ENCODE data around the gene POLG. TPM values are rescaled to one million over a fixed set of nuclear protein-coding genes. Genes with fewer than 3 reads are reported as not detected.

Gene POLG
- 44.5 TPM for polyA plus RNA-seq (2013)

GRCh38 chr15:89334510-89335297 lies at the start of gene POLG:
POLG (minus strand) TSS chr15:89334824; CDS start chr15:89333754, 1,070 bp downstream.
- H3K9me3 ChIP-seq (ENCODE audit: control extremely low read depth in 1 of 5, control insufficient read depth in 4 of 5, insufficient read depth in 2 of 5, low read depth in 1 of 5, low read length in 4 of 5) = no peaks in the 10 kb centered on the region
- DNase-seq = peak; percentile 99 to 100 (median 100)
- peak within 1 kb of the TSS; percentile 62 to 92 (median 86) for H3K4me3 ChIP-seq (ENCODE audit: control insufficient read depth in 1 of 7, extremely low read depth in 1 of 7, insufficient read depth in 4 of 7, low read depth in 2 of 7, low read length in 6 of 7)
- POLR2A ChIA-PET = no interaction called here
- peaks cover 0 to 5% (median 0%) of the 10 kb centered on the region in 5 experiments for H3K27me3 ChIP-seq (replicated peaks in 2 of 5; ENCODE audit: control insufficient read depth in 4 of 5, insufficient read depth in 5 of 5, low read length in 4 of 5)
- peaks cover 3 to 51% (median 38%) of the 10 kb centered on the region in 4 experiments for H3K4me1 ChIP-seq (ENCODE audit: control extremely low read depth in 1 of 4, control insufficient read depth in 4 of 4, insufficient read depth in 4 of 4, low read length in 3 of 4)
- CTCF ChIA-PET = interaction anchor here (1.1 to 2.5 kb wide), 4 partner anchors 12 to 137 kb away, joined by 3 to 9 read pairs (median 4); no protein-coding TSS in a partner anchor
- H3K36me3 ChIP-seq (ENCODE audit: control insufficient read depth in 4 of 4, insufficient read depth in 4 of 4, low read length in 3 of 4) = peaks cover 0 to 35% (median 26%) of the 10 kb centered on the region in 4 experiments
- 0% methylated on average over 79 of the region's 85 CpGs for WGBS (ENCODE audit: insufficient coverage)
- peak within 1 kb of the TSS; percentile 75 to 87 for H3K27ac ChIP-seq (ENCODE audit: insufficient read depth in 1 of 2, low read depth in 1 of 2, low read length in 2 of 2, poor library complexity in 1 of 2, severe bottlenecking in 2 of 2)

- Histone ChIP-seq H3K27ac (ENCODE audit: insufficient read depth in 1 of 2, low read depth in 1 of 2, low read length in 2 of 2, poor library complexity in 1 of 2, severe bottlenecking in 2 of 2) (no peak overlapping the region), H3K27me3 (replicated peaks in 2 of 5; ENCODE audit: control insufficient read depth in 4 of 5, insufficient read depth in 5 of 5, low read length in 4 of 5) (peaks cover 10 to 58% (median 41%) of the 10 kb centered on the region in 5 experiments), H3K4me1 (ENCODE audit: control extremely low read depth in 1 of 4, control insufficient read depth in 4 of 4, insufficient read depth in 4 of 4, low read length in 3 of 4) (peaks cover 0 to 4% (median 2%) of the 10 kb centered on the region in 4 experiments), H3K36me3 (ENCODE audit: control insufficient read depth in 4 of 4, insufficient read depth in 4 of 4, low read length in 3 of 4) (no peaks in the 10 kb centered on the region), H3K4me3 (ENCODE audit: control insufficient read depth in 1 of 7, extremely low read depth in 1 of 7, insufficient read depth in 4 of 7, low read depth in 2 of 7, low read length in 6 of 7) (no peak overlapping the region), H3K9me3 (ENCODE audit: control extremely low read depth in 1 of 5, control insufficient read depth in 4 of 5, insufficient read depth in 2 of 5, low read depth in 1 of 5, low read length in 4 of 5) (peaks cover 0 to 4% (median 0%) of the 10 kb centered on the region in 5 experiments)
- no peak for DNase-seq
- ChIA-PET CTCF (interaction anchor here (0.7 to 1.6 kb wide), 2 partner anchors 13 to 18 kb away, joined by 3 read pairs; no protein-coding TSS in a partner anchor), POLR2A (no interaction called here)
- WGBS (ENCODE audit: insufficient coverage) = 91% methylated on average over 3 of the region's 3 CpGs
Observed at GRCh38 chr15:89384176-89384604, 49.6 kb upstream of the POLG start.

- Histone ChIP-seq H3K27me3 (replicated peaks in 2 of 5; ENCODE audit: control insufficient read depth in 4 of 5, insufficient read depth in 5 of 5, low read length in 4 of 5) (peaks cover 10 to 64% (median 43%) of the 10 kb centered on the region in 5 experiments), H3K4me3 (ENCODE audit: control insufficient read depth in 1 of 7, extremely low read depth in 1 of 7, insufficient read depth in 4 of 7, low read depth in 2 of 7, low read length in 6 of 7) (no peak overlapping the region), H3K4me1 (ENCODE audit: control extremely low read depth in 1 of 4, control insufficient read depth in 4 of 4, insufficient read depth in 4 of 4, low read length in 3 of 4) (peaks cover 0 to 11% (median 7%) of the 10 kb centered on the region in 4 experiments), H3K9me3 (ENCODE audit: control extremely low read depth in 1 of 5, control insufficient read depth in 4 of 5, insufficient read depth in 2 of 5, low read depth in 1 of 5, low read length in 4 of 5) (peaks cover 0 to 4% (median 0%) of the 10 kb centered on the region in 5 experiments), H3K27ac (ENCODE audit: insufficient read depth in 1 of 2, low read depth in 1 of 2, low read length in 2 of 2, poor library complexity in 1 of 2, severe bottlenecking in 2 of 2) (no peak overlapping the region), H3K36me3 (ENCODE audit: control insufficient read depth in 4 of 4, insufficient read depth in 4 of 4, low read length in 3 of 4) (no peaks in the 10 kb centered on the region)
- no peak for DNase-seq
- 71% methylated on average over 8 of the region's 10 CpGs for WGBS (ENCODE audit: insufficient coverage)
- CTCF ChIA-PET = interaction anchor here (0.7 to 1.6 kb wide), 4 partner anchors 12 to 89 kb away, joined by 3 to 5 read pairs (median 3); no protein-coding TSS in a partner anchor
- POLR2A ChIA-PET = no interaction called here
Observed at GRCh38 chr15:89383365-89384175, 48.9 kb upstream of the POLG start.

GRCh38 chr15:89381888-89382686 lies 47.5 kb upstream of the POLG start:
- ChIA-PET CTCF (interaction anchor here (0.9 to 1.6 kb wide), 7 partner anchors 13 to 90 kb away, joined by 3 to 7 read pairs (median 3); no protein-coding TSS in a partner anchor), POLR2A (no interaction called here)
- Histone ChIP-seq H3K9me3 (ENCODE audit: control extremely low read depth in 1 of 5, control insufficient read depth in 4 of 5, insufficient read depth in 2 of 5, low read depth in 1 of 5, low read length in 4 of 5) (peaks cover 0 to 4% (median 0%) of the 10 kb centered on the region in 5 experiments), H3K36me3 (ENCODE audit: control insufficient read depth in 4 of 4, insufficient read depth in 4 of 4, low read length in 3 of 4) (no peaks in the 10 kb centered on the region), H3K4me1 (ENCODE audit: control extremely low read depth in 1 of 4, control insufficient read depth in 4 of 4, insufficient read depth in 4 of 4, low read length in 3 of 4) (peaks cover 0 to 20% (median 12%) of the 10 kb centered on the region in 4 experiments), H3K27ac (ENCODE audit: insufficient read depth in 1 of 2, low read depth in 1 of 2, low read length in 2 of 2, poor library complexity in 1 of 2, severe bottlenecking in 2 of 2) (no peak overlapping the region), H3K4me3 (ENCODE audit: control insufficient read depth in 1 of 7, extremely low read depth in 1 of 7, insufficient read depth in 4 of 7, low read depth in 2 of 7, low read length in 6 of 7) (no peak overlapping the region), H3K27me3 (replicated peaks in 2 of 5; ENCODE audit: control insufficient read depth in 4 of 5, insufficient read depth in 5 of 5, low read length in 4 of 5) (peaks cover 10 to 79% (median 42%) of the 10 kb centered on the region in 5 experiments)
- DNase-seq = no peak
- WGBS (ENCODE audit: insufficient coverage) = 81% methylated on average over 9 of the region's 11 CpGs

- peaks cover 0 to 4% (median 0%) of the 10 kb centered on the region in 5 experiments for H3K9me3 ChIP-seq (ENCODE audit: control extremely low read depth in 1 of 5, control insufficient read depth in 4 of 5, insufficient read depth in 2 of 5, low read depth in 1 of 5, low read length in 4 of 5)
- no peak overlapping the region for H3K4me3 ChIP-seq (ENCODE audit: control insufficient read depth in 1 of 7, extremely low read depth in 1 of 7, insufficient read depth in 4 of 7, low read depth in 2 of 7, low read length in 6 of 7)
- POLR2A ChIA-PET = no interaction called here
- CTCF ChIA-PET = interaction anchor here (1.1 to 1.6 kb wide), 2 partner anchors 23 to 27 kb away, joined by 5 to 7 read pairs; no protein-coding TSS in a partner anchor
- H3K4me1 ChIP-seq (ENCODE audit: control extremely low read depth in 1 of 4, control insufficient read depth in 4 of 4, insufficient read depth in 4 of 4, low read length in 3 of 4) = peaks cover 0 to 20% (median 12%) of the 10 kb centered on the region in 4 experiments
- WGBS (ENCODE audit: insufficient coverage) = 76% methylated on average over 2 of the region's 3 CpGs
- peaks cover 10 to 86% (median 49%) of the 10 kb centered on the region in 5 experiments for H3K27me3 ChIP-seq (replicated peaks in 2 of 5; ENCODE audit: control insufficient read depth in 4 of 5, insufficient read depth in 5 of 5, low read length in 4 of 5)
- DNase-seq = no peak
- H3K27ac ChIP-seq (ENCODE audit: insufficient read depth in 1 of 2, low read depth in 1 of 2, low read length in 2 of 2, poor library complexity in 1 of 2, severe bottlenecking in 2 of 2) = no peak overlapping the region
- H3K36me3 ChIP-seq (ENCODE audit: control insufficient read depth in 4 of 4, insufficient read depth in 4 of 4, low read length in 3 of 4) = no peaks in the 10 kb centered on the region
Observed at GRCh38 chr15:89381331-89381730, 46.7 kb upstream of the POLG start.

GRCh38 chr15:89379818-89380217 lies 45.2 kb upstream of the POLG start:
- ChIA-PET POLR2A (interaction anchor here (0.6 to 1.2 kb wide), 2 partner anchors 11 to 15 kb away, joined by 3 read pairs; no protein-coding TSS in a partner anchor), CTCF (interaction anchor here (0.9 to 1.8 kb wide), 8 partner anchors 10 to 63 kb away, joined by 3 to 7 read pairs (median 4); no protein-coding TSS in a partner anchor)
- WGBS (ENCODE audit: insufficient coverage) = 85% methylated on average over 4 of the region's 5 CpGs
- H3K4me1 ChIP-seq (ENCODE audit: control extremely low read depth in 1 of 4, control insufficient read depth in 4 of 4, insufficient read depth in 4 of 4, low read length in 3 of 4) = peaks cover 0 to 20% (median 12%) of the 10 kb centered on the region in 4 experiments
- H3K27ac ChIP-seq (ENCODE audit: insufficient read depth in 1 of 2, low read depth in 1 of 2, low read length in 2 of 2, poor library complexity in 1 of 2, severe bottlenecking in 2 of 2) = no peak overlapping the region
- DNase-seq = no peak
- peaks cover 0 to 4% (median 2%) of the 10 kb centered on the region in 5 experiments for H3K9me3 ChIP-seq (ENCODE audit: control extremely low read depth in 1 of 5, control insufficient read depth in 4 of 5, insufficient read depth in 2 of 5, low read depth in 1 of 5, low read length in 4 of 5)
- H3K27me3 ChIP-seq (replicated peaks in 2 of 5; ENCODE audit: control insufficient read depth in 4 of 5, insufficient read depth in 5 of 5, low read length in 4 of 5) = peaks cover 13 to 95% (median 52%) of the 10 kb centered on the region in 5 experiments
- H3K36me3 ChIP-seq (ENCODE audit: control insufficient read depth in 4 of 4, insufficient read depth in 4 of 4, low read length in 3 of 4) = no peaks in the 10 kb centered on the region
- H3K4me3 ChIP-seq (ENCODE audit: control insufficient read depth in 1 of 7, extremely low read depth in 1 of 7, insufficient read depth in 4 of 7, low read depth in 2 of 7, low read length in 6 of 7) = no peak overlapping the region
